SJCRH30 (cell line): ENCODE measurements around the gene BIVM. TPM values are rescaled to one million over a fixed set of nuclear protein-coding genes. Genes with fewer than 3 reads are reported as not detected.
"Not testable (repeated sequence)": the region's sequence is repeated elsewhere in the genome, so short reads cannot be mapped to it uniquely, and the experiment has no call there.

Source experiments
- DNase-seq, 2 experiments: peaks; one replicate each; pipeline ENCODE4 v3.0.0-alpha.2; 2015 to 2020
- H3K27ac ChIP-seq: fragments of 250-450 bp; sonication (Bioruptor Pico); 2 replicates; pipeline ENCODE4 v1.5.1; 2020; ENCODE audit warnings: mild to moderate bottlenecking, moderate library complexity
- H3K27me3 ChIP-seq: fragments of 250-450 bp; sonication (Bioruptor Pico); 2 replicates; pipeline ENCODE4 v1.5.1; 2020; ENCODE audit warnings: mild to moderate bottlenecking, moderate library complexity
- H3K36me3 ChIP-seq: fragments of 250-450 bp; sonication (Bioruptor Pico); 2 replicates; pipeline ENCODE4 v1.5.1; 2020; ENCODE audit warnings: mild to moderate bottlenecking, moderate library complexity
- H3K4me1 ChIP-seq: fragments of 250-450 bp; sonication (Bioruptor Pico); 2 replicates; pipeline ENCODE4 v1.5.1; 2020; ENCODE audit warnings: mild to moderate bottlenecking, moderate library complexity
- H3K4me3 ChIP-seq: fragments of 250-450 bp; sonication (Bioruptor Pico); 2 replicates; pipeline ENCODE4 v1.5.1; 2020; ENCODE audit warnings: mild to moderate bottlenecking, moderate library complexity
- H3K9me3 ChIP-seq: fragments of 250-450 bp; sonication (Bioruptor Pico); replicated peaks from 2 replicates; pipeline ENCODE4 v1.5.1; 2020; ENCODE audit warnings: mild to moderate bottlenecking, moderate library complexity
- total RNA-seq: library from RNA; depleted of rRNA; stranded (reverse); fragments of >200 nt; shearing (Covaris generic); gene quantifications from 2 replicates; pipeline ENCODE4 v1.2.3, GENCODE V29; 2014

Gene BIVM
- total RNA-seq, 1 experiment from 2014 or later = 12.5 TPM

- H3K27ac ChIP-seq = peak overlapping the region; percentile 71
- H3K4me1 ChIP-seq = peaks cover 14% of the 10 kb centered on the region
- peak in 1 of 2 experiments; percentile 34 for DNase-seq
- H3K9me3 ChIP-seq = no peaks in the 10 kb centered on the region; the same call in 1 of the 2 replicates
- no peaks in the 10 kb centered on the region for H3K36me3 ChIP-seq
- H3K4me3 ChIP-seq = no peak overlapping the region
- H3K27me3 ChIP-seq = no peaks in the 10 kb centered on the region
Observed at GRCh38 chr13:102774591-102775520, 24.1 kb upstream of the BIVM start.

- DNase-seq = no peak
- Histone ChIP-seq H3K9me3 (no peaks in the 10 kb centered on the region; the same call in 1 of the 2 replicates), H3K27ac (no peak overlapping the region), H3K4me3 (no peak overlapping the region), H3K36me3 (no peaks in the 10 kb centered on the region), H3K4me1 (peaks cover 14% of the 10 kb centered on the region), H3K27me3 (no peaks in the 10 kb centered on the region)
Observed at GRCh38 chr13:102776271-102776670, 22.6 kb upstream of the BIVM start.

GRCh38 chr13:102777736-102778135 lies 21.2 kb upstream of the BIVM start:
- no peak overlapping the region for H3K27ac ChIP-seq
- no peaks in the 10 kb centered on the region for H3K27me3 ChIP-seq
- no peak overlapping the region for H3K4me3 ChIP-seq
- H3K36me3 ChIP-seq = 0 out of 2 replicates have a peak, but pooled peaks cover 1% of the 10 kb centered on the region
- no peak for DNase-seq
- peaks cover 14% of the 10 kb centered on the region for H3K4me1 ChIP-seq
- no peaks in the 10 kb centered on the region; the same call in 1 of the 2 replicates for H3K9me3 ChIP-seq

DNA sequence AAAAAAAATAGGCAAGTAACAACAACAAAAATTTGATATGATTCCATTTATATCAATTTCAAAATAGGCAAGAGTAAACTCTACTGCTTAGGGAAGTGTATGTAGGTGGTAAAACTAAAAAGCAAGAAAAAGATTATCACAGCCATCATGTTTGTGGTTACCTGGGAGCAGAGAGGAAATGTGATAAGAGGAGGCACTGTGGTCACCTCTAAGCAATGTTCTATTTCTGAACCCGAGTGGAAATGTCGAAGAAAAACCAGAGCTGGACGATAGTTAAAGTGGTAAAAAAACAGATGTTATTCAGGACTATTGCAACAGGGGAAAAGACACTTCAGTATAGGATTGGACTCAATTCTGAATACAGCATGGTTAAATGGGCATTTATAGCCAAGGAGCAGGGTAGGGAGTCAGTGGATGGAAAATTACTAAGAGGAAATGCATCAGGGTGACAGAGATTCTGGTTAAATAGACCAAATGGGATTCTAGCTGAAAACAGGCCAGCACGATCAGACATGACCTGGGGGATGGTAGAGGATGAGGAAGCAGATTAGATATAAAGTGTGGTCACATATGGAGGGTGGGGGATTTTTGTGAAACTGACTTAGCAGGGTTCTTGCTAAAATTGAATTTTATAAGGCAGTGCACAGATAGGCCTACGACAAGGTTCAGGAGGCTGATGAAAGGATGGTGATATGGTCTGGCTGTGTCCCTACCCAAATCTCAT lies 19.3 kb upstream of the BIVM start:
- Histone ChIP-seq H3K4me3 (no peak overlapping the region), H3K9me3 (no peaks in the 10 kb centered on the region), H3K4me1 (peaks cover 7% of the 10 kb centered on the region), H3K36me3 (0 out of 2 replicates have a peak, but pooled peaks cover 7% of the 10 kb centered on the region), H3K27me3 (no peaks in the 10 kb centered on the region), H3K27ac (no peak overlapping the region)
- DNase-seq = no peak

- H3K4me3 ChIP-seq, H3K9me3 ChIP-seq, H3K4me1 ChIP-seq, H3K27ac ChIP-seq, H3K36me3 ChIP-seq, DNase-seq, H3K27me3 ChIP-seq: not testable (repeated sequence)
Observed at GRCh38 chr13:102780656-102781055, 18.3 kb upstream of the BIVM start.

GRCh38 chr13:102781591-102781990 lies 17.3 kb upstream of the BIVM start:
- H3K4me3 ChIP-seq = no peak overlapping the region
- H3K4me1 ChIP-seq = no peaks in the 10 kb centered on the region
- H3K36me3 ChIP-seq = peaks cover 9% of the 10 kb centered on the region; the same call in 1 of the 2 replicates
- no peak for DNase-seq
- H3K27ac ChIP-seq = no peak overlapping the region
- no peaks in the 10 kb centered on the region for H3K9me3 ChIP-seq
- no peaks in the 10 kb centered on the region for H3K27me3 ChIP-seq

DNA sequence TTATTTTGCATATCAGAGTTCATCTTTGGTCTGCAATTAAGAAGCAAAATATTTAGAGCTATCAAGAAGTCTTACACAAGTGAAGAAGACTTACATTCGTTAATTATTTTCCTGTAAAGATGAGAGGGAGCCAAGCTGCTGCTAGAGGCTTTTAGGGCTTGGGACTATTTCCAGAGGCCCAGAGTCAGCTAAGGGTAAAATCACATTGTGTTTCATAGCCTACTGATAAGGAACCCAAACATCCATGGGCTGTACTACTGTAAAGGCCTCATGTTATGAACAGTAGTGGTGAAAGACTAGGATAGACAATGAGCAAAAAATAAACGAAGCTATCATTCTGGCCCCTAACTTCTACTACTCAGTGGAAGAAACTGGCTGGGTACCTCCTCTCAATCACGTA lies 14.4 kb upstream of the BIVM start:
- Histone ChIP-seq H3K36me3 (peaks cover 16% of the 10 kb centered on the region; the same call in 1 of the 2 replicates), H3K9me3 (no peaks in the 10 kb centered on the region), H3K4me3 (no peak overlapping the region)

DNA sequence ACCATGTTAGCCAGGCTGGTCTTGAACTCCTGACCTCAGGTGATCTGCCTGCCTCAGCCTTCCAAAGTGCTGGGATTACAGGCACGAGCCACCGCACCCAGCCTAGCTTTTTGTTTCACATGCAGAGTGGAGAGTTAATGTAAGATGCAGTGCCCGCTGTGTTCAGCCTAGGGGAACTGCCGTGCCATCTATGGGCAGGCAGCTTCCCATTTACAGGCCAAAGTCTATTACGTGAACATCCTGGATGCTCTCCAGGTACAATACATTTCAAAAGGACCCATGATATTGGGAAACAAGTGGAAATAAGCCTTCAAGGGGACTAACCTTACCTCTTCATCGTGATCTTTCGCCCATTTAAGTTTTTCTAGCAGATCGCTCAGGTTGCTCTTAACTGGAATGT lies 10.2 kb upstream of the BIVM start:
- peaks cover 2% of the 10 kb centered on the region; the same call in 1 of the 2 replicates for H3K4me1 ChIP-seq
- no peak for DNase-seq
- no peak overlapping the region for H3K27ac ChIP-seq
- H3K4me3 ChIP-seq = no peak overlapping the region
- peaks cover 19% of the 10 kb centered on the region; the same call in 1 of the 2 replicates for H3K36me3 ChIP-seq
- H3K9me3 ChIP-seq = no peaks in the 10 kb centered on the region
- no peaks in the 10 kb centered on the region for H3K27me3 ChIP-seq

More for the DNA sequence above, 14.4 kb upstream of the BIVM start:
- Histone ChIP-seq H3K27ac (no peak overlapping the region), H3K4me1 (no peaks in the 10 kb centered on the region), H3K27me3 (no peaks in the 10 kb centered on the region)
- no peak for DNase-seq

DNA sequence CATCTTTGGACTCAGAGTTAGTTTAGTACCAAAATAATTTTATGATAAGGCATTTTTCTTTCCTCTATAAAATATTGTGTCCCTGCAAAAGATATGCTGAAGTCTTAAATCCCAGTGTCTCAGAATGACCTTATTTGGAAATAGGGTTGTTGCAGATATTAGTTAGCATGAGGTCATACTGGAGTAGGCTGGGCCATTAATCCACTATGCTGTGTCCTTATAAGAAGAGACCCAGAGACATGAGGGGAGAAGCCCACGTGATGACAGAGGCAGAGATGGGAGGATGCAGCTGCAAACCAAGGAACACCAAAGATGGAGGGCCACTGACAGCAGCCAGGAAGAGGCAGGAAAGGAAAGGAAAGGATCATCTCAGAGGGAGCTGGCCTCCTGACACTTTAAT lies 6.5 kb upstream of the BIVM start:
- Histone ChIP-seq H3K36me3 (peaks cover 17% of the 10 kb centered on the region; the same call in 1 of the 2 replicates), H3K9me3 (no peaks in the 10 kb centered on the region)

GRCh38 chr13:102793611-102794355 lies 5.1 kb upstream of the BIVM start:
- H3K9me3 ChIP-seq = no peaks in the 10 kb centered on the region
- no peak overlapping the region for H3K27ac ChIP-seq
- H3K27me3 ChIP-seq = no peaks in the 10 kb centered on the region
- H3K36me3 ChIP-seq = peaks cover 10% of the 10 kb centered on the region; the same call in 1 of the 2 replicates
- H3K4me1 ChIP-seq = peaks cover 2% of the 10 kb centered on the region; the same call in 1 of the 2 replicates
- no peak overlapping the region for H3K4me3 ChIP-seq
- DNase-seq = no peak

More for the DNA sequence above, 6.5 kb upstream of the BIVM start:
- DNase-seq = peak in 1 of 2 experiments; percentile 36
- H3K27ac ChIP-seq = no peak overlapping the region
- no peaks in the 10 kb centered on the region for H3K27me3 ChIP-seq
- H3K4me3 ChIP-seq = no peak overlapping the region
- peaks cover 2% of the 10 kb centered on the region; the same call in 1 of the 2 replicates for H3K4me1 ChIP-seq

DNA sequence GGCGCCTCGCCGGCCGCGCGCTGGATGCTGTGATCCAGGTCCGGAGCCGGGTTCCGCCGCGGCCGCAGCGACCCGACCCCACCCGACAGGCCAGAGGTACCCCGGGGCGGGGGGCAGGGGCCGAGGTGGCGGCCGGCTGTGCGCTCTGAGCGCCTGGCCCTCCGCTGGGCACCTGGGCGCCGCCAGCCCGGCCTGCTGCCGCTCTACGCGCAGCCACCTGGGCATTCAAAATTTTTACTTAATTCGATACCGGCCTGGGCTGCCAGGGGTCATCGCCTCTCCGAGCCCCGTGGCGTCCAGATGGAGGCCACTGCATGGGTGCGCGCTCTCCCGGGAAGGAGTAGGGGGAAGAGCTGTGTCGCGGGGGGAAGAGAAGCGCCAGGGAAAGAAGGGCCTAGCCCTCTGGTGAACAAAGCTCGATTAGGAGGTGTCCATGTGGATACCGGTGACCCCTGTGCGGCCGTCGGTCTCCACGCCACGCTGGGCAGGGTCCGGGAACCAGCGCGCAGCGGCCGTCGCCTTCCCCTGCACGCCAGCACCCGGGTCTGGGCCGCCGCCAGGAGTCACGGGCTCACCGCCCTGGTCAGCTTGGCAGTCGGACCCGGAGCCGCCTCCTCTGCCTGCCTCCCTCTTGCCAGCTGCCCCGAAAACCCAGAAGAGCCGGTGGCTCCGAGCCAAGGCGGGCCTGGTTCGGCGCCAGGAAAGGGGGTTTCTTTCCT lies 666 bp downstream of the BIVM start:
- no peaks in the 10 kb centered on the region for H3K36me3 ChIP-seq
- H3K27me3 ChIP-seq = no peaks in the 10 kb centered on the region
- H3K27ac ChIP-seq = peak overlapping the region; percentile 68
- DNase-seq = peak in 1 of 2 experiments; percentile 39
- H3K4me1 ChIP-seq = 0 out of 2 replicates have a peak, but pooled peaks cover 2% of the 10 kb centered on the region
- H3K9me3 ChIP-seq = no peaks in the 10 kb centered on the region
- H3K4me3 ChIP-seq = peak overlapping the region; percentile 91

DNA sequence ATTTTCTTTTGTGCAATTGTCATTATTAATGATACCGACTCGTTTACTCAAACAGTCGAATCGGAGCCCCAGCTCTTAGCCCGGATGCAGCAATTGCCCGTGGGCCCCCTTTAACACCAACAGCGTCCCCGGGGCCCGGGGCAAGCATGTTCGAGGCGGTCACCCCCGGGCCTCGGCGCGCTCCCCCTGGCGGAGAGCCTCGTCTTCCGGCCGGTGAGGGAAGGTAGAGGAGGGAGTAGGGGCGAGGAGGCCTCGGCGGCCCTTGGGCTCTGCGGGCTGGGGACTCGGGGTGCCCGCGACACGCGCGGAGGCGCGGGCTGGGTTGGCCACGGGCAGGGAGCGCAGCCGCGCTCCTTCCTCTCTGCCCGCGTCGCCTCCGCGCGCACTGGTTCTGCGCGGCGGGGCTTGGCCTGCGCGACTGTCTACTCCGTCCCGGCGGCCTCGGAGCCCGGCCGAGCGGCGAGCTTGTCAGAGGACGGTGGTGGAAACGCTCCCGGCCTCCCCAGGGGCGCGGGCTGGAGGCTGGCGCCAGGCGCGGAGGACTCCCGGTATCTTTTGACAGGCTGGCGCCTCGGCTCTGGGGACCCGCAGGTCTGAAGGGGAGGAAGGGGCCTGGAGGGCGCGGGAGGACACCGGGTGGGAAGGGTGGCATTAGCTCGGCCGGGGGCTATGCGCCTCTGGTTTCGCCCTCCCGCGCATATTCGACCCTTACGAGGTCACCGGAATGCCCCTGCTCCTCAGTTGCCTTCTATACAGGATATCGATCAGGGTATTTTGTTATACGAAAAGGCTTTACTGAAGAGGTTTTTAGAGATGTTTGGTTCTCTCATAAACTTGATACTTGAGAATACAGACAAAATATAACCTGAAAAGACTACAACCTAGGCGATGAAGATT lies 1.5 kb downstream of the BIVM start:
- no peaks in the 10 kb centered on the region for H3K27me3 ChIP-seq
- H3K9me3 ChIP-seq = no peaks in the 10 kb centered on the region
- H3K27ac ChIP-seq = peak overlapping the region; percentile 68
- 0 out of 2 replicates have a peak, but pooled peaks cover 2% of the 10 kb centered on the region for H3K4me1 ChIP-seq
- DNase-seq = peak; percentile 84 to 85
- H3K4me3 ChIP-seq = peak overlapping the region; percentile 91
- H3K36me3 ChIP-seq = peaks cover under 1% of the 10 kb centered on the region; the same call in 1 of the 2 replicates

DNA sequence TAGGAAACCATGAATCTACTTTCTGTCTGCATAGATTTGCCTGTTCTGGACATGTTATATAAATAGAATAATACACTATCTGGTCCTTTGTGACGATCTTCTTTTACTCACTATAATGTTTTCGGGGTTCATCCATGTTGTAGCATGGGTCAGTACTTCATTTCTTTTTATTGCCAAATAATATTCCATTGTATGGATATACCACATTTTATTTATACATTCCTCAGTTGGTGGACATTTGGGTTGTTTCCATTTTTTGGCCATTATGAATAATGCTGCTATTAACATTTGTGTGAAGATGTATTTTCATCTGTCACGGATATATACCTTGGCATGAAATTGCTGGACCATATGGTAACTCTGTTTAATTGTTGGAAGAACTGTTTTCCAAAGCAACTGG lies 6.8 kb downstream of the BIVM start:
- Histone ChIP-seq H3K4me3 (no peak overlapping the region), H3K36me3 (peaks cover 15% of the 10 kb centered on the region), H3K4me1 (0 out of 2 replicates have a peak, but pooled peaks cover 2% of the 10 kb centered on the region), H3K27me3 (no peaks in the 10 kb centered on the region), H3K9me3 (no peaks in the 10 kb centered on the region; the same call in 1 of the 2 replicates), H3K27ac (no peak overlapping the region)
- DNase-seq = no peak
